KMS-11 (cell line): ENCODE data around the gene HK3.

Source experiments
- H2AFZ ChIP-seq: fragments of 200-600 bp; sonication (generic); 2 replicates; pipeline ENCODE4 v1.6.1; 2016; ENCODE audit warnings: antibody characterized with exemption, mixed run types, low read depth
- H3K27ac ChIP-seq: fragments of 200-600 bp; sonication (generic); 2 replicates; pipeline ENCODE4 v1.6.1; 2016; ENCODE audit warnings: mild to moderate bottlenecking, mixed run types
- H3K27me3 ChIP-seq: fragments of 200-600 bp; sonication (generic); 2 replicates; pipeline ENCODE4 v1.6.1; 2017; ENCODE audit warnings: mild to moderate bottlenecking, low read depth, mixed run types, moderate library complexity; ENCODE audit not compliant: insufficient read depth
- H3K36me3 ChIP-seq: fragments of 200-600 bp; sonication (generic); 2 replicates; pipeline ENCODE4 v1.6.1; 2017; ENCODE audit warnings: mild to moderate bottlenecking, mixed run types; ENCODE audit not compliant: insufficient read depth
- H3K4me1 ChIP-seq: fragments of 200-600 bp; sonication (generic); 2 replicates; pipeline ENCODE4 v1.6.1; 2016; ENCODE audit warnings: mild to moderate bottlenecking, low read depth, mixed run types; ENCODE audit not compliant: poor library complexity, severe bottlenecking
- H3K4me2 ChIP-seq: fragments of 200-600 bp; sonication (generic); 2 replicates; pipeline ENCODE4 v1.7.0; 2016; ENCODE audit warnings: mild to moderate bottlenecking, mixed run types
- H3K4me3 ChIP-seq: fragments of 200-600 bp; sonication (generic); IDR thresholded peaks from 2 replicates; pipeline ENCODE4 v1.6.1; 2017; ENCODE audit warnings: low read depth, low read length, mixed read lengths; ENCODE audit not compliant: insufficient read depth
- H3K79me2 ChIP-seq: fragments of 200-600 bp; sonication (generic); 2 replicates; pipeline ENCODE4 v1.6.1; 2016; ENCODE audit warnings: low read depth, mixed run types; ENCODE audit not compliant: insufficient read depth
- H3K9ac ChIP-seq: fragments of 200-600 bp; sonication (generic); 2 replicates; pipeline ENCODE4 v1.6.1; 2016; ENCODE audit warnings: mild to moderate bottlenecking, mixed run types
- H4K20me1 ChIP-seq: fragments of 200-600 bp; sonication (generic); 2 replicates; pipeline ENCODE4 v1.6.1; 2016; ENCODE audit warnings: mild to moderate bottlenecking, mixed run types; ENCODE audit not compliant: insufficient read depth
- TF ChIP-seq, protein P1 (sequence below): fragments of 200-600 bp; sonication (generic); conservative IDR thresholded peaks from 2 replicates; pipeline ENCODE4 v1.6.1; 2017; ENCODE audit warnings: low read depth, mild to moderate bottlenecking, antibody characterized with exemption, low read length, moderate library complexity, mixed read lengths

The HK3 gene

DNA sequence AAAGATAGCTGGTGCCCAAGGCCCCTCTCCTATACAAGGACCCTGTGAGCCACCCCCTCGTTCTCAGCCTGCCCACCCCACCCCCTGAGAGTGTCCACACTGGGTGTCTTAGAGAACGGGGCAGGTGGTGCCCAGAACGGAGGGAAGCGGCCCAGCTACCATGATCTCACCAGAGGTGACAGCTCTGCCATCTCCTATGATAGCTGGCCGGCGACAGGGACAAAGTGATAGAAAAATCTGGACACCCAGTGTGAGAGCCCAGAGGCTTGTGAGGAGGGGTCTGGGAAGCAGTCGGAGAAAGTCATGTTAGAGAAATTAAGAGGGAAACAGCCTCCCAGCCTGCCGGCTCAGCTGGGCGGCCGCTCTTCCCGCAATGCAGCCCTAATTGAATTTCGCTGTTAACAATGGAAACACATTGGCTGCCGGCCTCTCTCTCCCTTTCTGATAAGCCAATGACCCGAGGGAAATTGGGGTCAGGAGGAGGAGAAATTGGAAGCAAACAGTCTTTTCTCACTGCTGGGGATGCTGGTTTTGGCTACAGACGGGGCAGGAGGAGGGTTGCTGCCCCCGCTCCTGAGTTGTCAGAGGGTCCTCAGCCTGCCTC lies 32.3 kb downstream of the HK3 start:
- Histone ChIP-seq H3K4me3 (no peak overlapping the region), H3K9ac (no peak overlapping the region), H3K27me3 (peaks cover 47% of the 10 kb centered on the region), H2AFZ (no peak overlapping the region), H3K27ac (no peak overlapping the region), H3K36me3 (no peaks in the 10 kb centered on the region), H3K4me2 (no peak overlapping the region), H3K79me2 (no peaks in the 10 kb centered on the region), H4K20me1 (no peaks in the 10 kb centered on the region), H3K4me1 (peaks cover 13% of the 10 kb centered on the region)
- TF ChIP-seq, protein P1, sequence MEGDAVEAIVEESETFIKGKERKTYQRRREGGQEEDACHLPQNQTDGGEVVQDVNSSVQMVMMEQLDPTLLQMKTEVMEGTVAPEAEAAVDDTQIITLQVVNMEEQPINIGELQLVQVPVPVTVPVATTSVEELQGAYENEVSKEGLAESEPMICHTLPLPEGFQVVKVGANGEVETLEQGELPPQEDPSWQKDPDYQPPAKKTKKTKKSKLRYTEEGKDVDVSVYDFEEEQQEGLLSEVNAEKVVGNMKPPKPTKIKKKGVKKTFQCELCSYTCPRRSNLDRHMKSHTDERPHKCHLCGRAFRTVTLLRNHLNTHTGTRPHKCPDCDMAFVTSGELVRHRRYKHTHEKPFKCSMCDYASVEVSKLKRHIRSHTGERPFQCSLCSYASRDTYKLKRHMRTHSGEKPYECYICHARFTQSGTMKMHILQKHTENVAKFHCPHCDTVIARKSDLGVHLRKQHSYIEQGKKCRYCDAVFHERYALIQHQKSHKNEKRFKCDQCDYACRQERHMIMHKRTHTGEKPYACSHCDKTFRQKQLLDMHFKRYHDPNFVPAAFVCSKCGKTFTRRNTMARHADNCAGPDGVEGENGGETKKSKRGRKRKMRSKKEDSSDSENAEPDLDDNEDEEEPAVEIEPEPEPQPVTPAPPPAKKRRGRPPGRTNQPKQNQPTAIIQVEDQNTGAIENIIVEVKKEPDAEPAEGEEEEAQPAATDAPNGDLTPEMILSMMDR, result no peak

GRCh38 chr5:176865964-176866363 lies 33.2 kb downstream of the HK3 start:
- H3K36me3 ChIP-seq, result no peaks in the 10 kb centered on the region
- TF ChIP-seq, protein P1, result no peak
- H3K9ac ChIP-seq, result no peak overlapping the region
- no peaks in the 10 kb centered on the region for H3K79me2 ChIP-seq
- H3K4me2 ChIP-seq, result no peak overlapping the region
- H3K27me3 ChIP-seq, result peaks cover 47% of the 10 kb centered on the region
- H3K27ac ChIP-seq, result no peak overlapping the region
- no peak overlapping the region for H3K4me3 ChIP-seq
- H4K20me1 ChIP-seq, result no peaks in the 10 kb centered on the region
- H2AFZ ChIP-seq, result no peak overlapping the region
- peaks cover 15% of the 10 kb centered on the region for H3K4me1 ChIP-seq

DNA sequence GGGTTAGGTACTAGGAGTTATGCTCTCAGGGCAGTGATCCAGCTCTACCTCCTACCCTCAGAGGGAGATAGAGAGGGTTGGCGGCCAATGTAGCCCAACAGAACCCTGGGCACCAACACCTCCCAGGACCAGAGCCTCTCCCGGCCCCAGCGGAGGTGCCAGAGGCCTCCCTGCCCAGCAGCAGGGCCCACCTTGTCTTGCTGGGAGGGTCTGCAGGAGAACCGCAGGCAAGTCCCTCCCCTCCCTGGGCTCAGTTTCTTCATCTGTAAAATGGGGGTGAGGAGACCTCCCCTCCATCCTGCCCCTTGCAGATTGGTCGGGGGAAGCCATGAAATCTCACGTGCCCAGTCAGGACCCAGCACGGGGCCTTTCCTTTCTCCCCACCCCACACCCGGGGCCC lies 34.4 kb downstream of the HK3 start:
- no peaks in the 10 kb centered on the region for H3K79me2 ChIP-seq
- H3K4me3 ChIP-seq, result no peak overlapping the region
- H3K27ac ChIP-seq, result no peak overlapping the region
- no peak overlapping the region for H3K4me2 ChIP-seq
- no peak overlapping the region for H3K9ac ChIP-seq
- peaks cover 15% of the 10 kb centered on the region for H3K4me1 ChIP-seq
- peaks cover 48% of the 10 kb centered on the region for H3K27me3 ChIP-seq
- H4K20me1 ChIP-seq, result no peaks in the 10 kb centered on the region
- no peak overlapping the region for H2AFZ ChIP-seq
- TF ChIP-seq, protein P1, result no peak
- H3K36me3 ChIP-seq, result no peaks in the 10 kb centered on the region

- H2AFZ ChIP-seq, result no peak overlapping the region
- H3K27me3 ChIP-seq, result peaks cover 51% of the 10 kb centered on the region
- TF ChIP-seq, protein P1, result no peak
- peaks cover 15% of the 10 kb centered on the region for H3K4me1 ChIP-seq
- H3K27ac ChIP-seq, result no peak overlapping the region
- H3K36me3 ChIP-seq, result no peaks in the 10 kb centered on the region
- no peak overlapping the region for H3K4me3 ChIP-seq
- H3K79me2 ChIP-seq, result no peaks in the 10 kb centered on the region
- no peaks in the 10 kb centered on the region for H4K20me1 ChIP-seq
- H3K9ac ChIP-seq, result no peak overlapping the region
- no peak overlapping the region for H3K4me2 ChIP-seq
Observed at GRCh38 chr5:176863765-176864098, 35.4 kb downstream of the HK3 start.
